SU-DHL-6 (cell line): Measurements from ENCODE around the gene POU6F2.

Experiments used
- CTCF ChIP-seq: fragments of 200-600 bp; sonication (generic); IDR thresholded peaks from one replicate; pipeline ENCODE4 v1.5.1; 2017; ENCODE audit warnings: antibody characterized with exemption, mild to moderate bottlenecking, low read length, moderate library complexity; ENCODE audit not compliant: insufficient read depth, poor library complexity, severe bottlenecking
- EZH2phosphoT487 ChIP-seq: fragments of 200-600 bp; sonication (generic), shearing (Covaris generic); conservative IDR thresholded peaks from 2 replicates; pipeline ENCODE4 v1.6.1; 2018; ENCODE audit warnings: mild to moderate bottlenecking, antibody characterized with exemption, low read length, moderate library complexity, mixed read lengths

DNA sequence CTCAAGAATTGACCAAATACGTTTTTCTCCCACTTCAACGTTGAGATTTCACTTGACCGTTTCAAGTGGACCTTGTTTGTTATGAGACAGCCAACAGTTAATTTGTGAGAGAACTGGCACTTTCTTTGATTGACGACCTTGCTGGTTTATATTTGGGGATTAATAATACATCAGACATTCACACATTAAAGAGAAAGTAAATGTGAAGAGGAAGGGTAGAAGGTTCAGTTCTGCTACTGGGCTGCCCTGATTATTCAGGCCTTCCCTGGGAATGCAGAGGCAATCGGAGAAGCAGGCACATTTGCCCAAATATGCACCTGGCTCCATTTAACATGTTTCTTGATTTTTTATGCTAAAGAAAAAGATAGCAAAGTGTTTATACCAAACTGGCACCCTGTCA is 114.1 kb downstream of the POU6F2 start:
- TF ChIP-seq CTCF (no peak), EZH2phosphoT487 (no peak)
